ENCODE data around the gene MLANA. TPM values are rescaled to one million over a fixed set of nuclear protein-coding genes. Genes with fewer than 3 reads are reported as not detected.

The MLANA gene
- polyA plus RNA-seq, 1 donor from 2014 or later = not detected

- Histone ChIP-seq H3K27me3 (ENCODE audit: insufficient read depth, low read depth, low read length) (no peaks in the 10 kb centered on the region), H3K9me3 (ENCODE audit: low read length) (no peaks in the 10 kb centered on the region), H2AFZ (ENCODE audit: low read depth, low read length) (no peak overlapping the region), H3K27ac (ENCODE audit: low read length) (no peak overlapping the region), H4K20me1 (ENCODE audit: insufficient read depth) (no peaks in the 10 kb centered on the region), H3K9me2 (ENCODE audit: insufficient read depth, low read length) (no peaks in the 10 kb centered on the region), H3K4me3 (ENCODE audit: low read length) (no peak overlapping the region), H3K79me2 (replicated peaks; ENCODE audit: insufficient read depth, low read length) (no peaks in the 10 kb centered on the region), H3F3A (ENCODE audit: insufficient read depth, low read length, poor library complexity, severe bottlenecking) (no peaks in the 10 kb centered on the region), H3K9ac (ENCODE audit: low read length) (no peak overlapping the region), H3K4me2 (ENCODE audit: low read length) (no peak overlapping the region), H3K36me3 (ENCODE audit: insufficient read depth, low read length) (no peaks in the 10 kb centered on the region)
- TF ChIP-seq RAD21 (conservative IDR thresholded peaks at IDR 0.05) (no peak), MXI1 (conservative IDR thresholded peaks at IDR 0.05; ENCODE audit: poor library complexity, severe bottlenecking) (no peak), TAF1 (IDR thresholded peaks at IDR 0.05; ENCODE audit: low read depth) (no peak), POLR2AphosphoS5 (IDR thresholded peaks at IDR 0.05) (no peak), REST (IDR thresholded peaks at IDR 0.05; ENCODE audit: borderline replicate concordance) (no peak), EZH2 (IDR thresholded peaks at IDR 0.05; ENCODE audit: borderline replicate concordance, insufficient read depth, low read length, poor library complexity, severe bottlenecking) (no peak), CTCF (IDR thresholded peaks at IDR 0.05; ENCODE audit: poor library complexity, severe bottlenecking) (no peak), SMC3 (conservative IDR thresholded peaks at IDR 0.05; ENCODE audit: poor library complexity) (no peak), EP300 (conservative IDR thresholded peaks at IDR 0.05; ENCODE audit: poor library complexity, severe bottlenecking) (no peak)
These were observed 6.2 kb downstream of the MLANA start for GRCh38 chr9:5896863-5897262.

- H2AFZ ChIP-seq (ENCODE audit: low read depth, low read length) = no peak overlapping the region
- no peak overlapping the region for H3K4me2 ChIP-seq (ENCODE audit: low read length)
- no peak overlapping the region for H3K4me3 ChIP-seq (ENCODE audit: low read length)
- H4K20me1 ChIP-seq (ENCODE audit: insufficient read depth) = no peaks in the 10 kb centered on the region
- no peaks in the 10 kb centered on the region for H3K36me3 ChIP-seq (ENCODE audit: insufficient read depth, low read length)
- no peaks in the 10 kb centered on the region for H3K79me2 ChIP-seq (replicated peaks; ENCODE audit: insufficient read depth, low read length)
- no peaks in the 10 kb centered on the region for H3K9me2 ChIP-seq (ENCODE audit: insufficient read depth, low read length)
- no peak overlapping the region for H3K9ac ChIP-seq (ENCODE audit: low read length)
- H3F3A ChIP-seq (ENCODE audit: insufficient read depth, low read length, poor library complexity, severe bottlenecking) = no peaks in the 10 kb centered on the region
- no peak overlapping the region for H3K27ac ChIP-seq (ENCODE audit: low read length)
- no peak for TF ChIP-seq EP300 (conservative IDR thresholded peaks at IDR 0.05; ENCODE audit: poor library complexity, severe bottlenecking)
- no peak for TF ChIP-seq POLR2AphosphoS5 (IDR thresholded peaks at IDR 0.05)
- no peak for TF ChIP-seq CTCF (IDR thresholded peaks at IDR 0.05; ENCODE audit: poor library complexity, severe bottlenecking)
- TF ChIP-seq TAF1 (IDR thresholded peaks at IDR 0.05; ENCODE audit: low read depth) = no peak
- TF ChIP-seq REST (IDR thresholded peaks at IDR 0.05; ENCODE audit: borderline replicate concordance) = no peak
- TF ChIP-seq SMC3 (conservative IDR thresholded peaks at IDR 0.05; ENCODE audit: poor library complexity) = no peak
- TF ChIP-seq EZH2 (IDR thresholded peaks at IDR 0.05; ENCODE audit: borderline replicate concordance, insufficient read depth, low read length, poor library complexity, severe bottlenecking) = no peak
- TF ChIP-seq MXI1 (conservative IDR thresholded peaks at IDR 0.05; ENCODE audit: poor library complexity, severe bottlenecking) = no peak
- TF ChIP-seq RAD21 (conservative IDR thresholded peaks at IDR 0.05) = no peak
- H3K9me3 ChIP-seq (ENCODE audit: low read length) = no peaks in the 10 kb centered on the region
- H3K27me3 ChIP-seq (ENCODE audit: insufficient read depth, low read depth, low read length) = no peaks in the 10 kb centered on the region
These were observed 7.2 kb downstream of the MLANA start for GRCh38 chr9:5897851-5898250.
